Body of pancreas (tissue), 4 donors: ENCODE measurements around the gene HOXA3.

Experiments
- CTCF ChIP-seq, 7 experiments: fragments of 450-650 bp in 4 of 7; fragments of 200-600 bp in 3 of 7; sonication (generic) in 3 of 7; IDR thresholded peaks; one replicate each; pipeline ENCODE4 v1.5.1; 2016 to 2019; ENCODE audit warnings: antibody characterized with exemption in 7 of 7
- POLR2A ChIP-seq, 3 donors: fragments of 450-650 bp; IDR thresholded peaks; one replicate each; pipeline ENCODE4 v1.6.1; 2016; ENCODE audit warnings: antibody characterized with exemption in 3 of 3, mild to moderate bottlenecking in 2 of 3

- TF ChIP-seq CTCF (IDR thresholded peaks at IDR 0.05): no peak
- TF ChIP-seq POLR2A (IDR thresholded peaks at IDR 0.05): no peak
Observed at GRCh38 chr7:27101171-27101956, 51.0 kb downstream of the HOXA3 start.
